ENCODE results near the gene ALG14. TPM values are rescaled to one million over a fixed set of nuclear protein-coding genes. Genes with fewer than 3 reads are reported as not detected.
"Not testable (repeated sequence)": the region's sequence is repeated elsewhere in the genome, so short reads cannot be mapped to it uniquely, and the experiment has no call there.

Gene ALG14
- total RNA-seq, 1 donor from 2014 or later: 2.9 TPM

GRCh38 chr1:95058974-95059373, 13.8 kb downstream of the ALG14 start:
- intact Hi-C loops (cut with DNase I): no loop called here

GRCh38 chr1:95057351-95057750, 15.4 kb downstream of the ALG14 start:
- no peak for ATAC-seq (ENCODE audit: poor library complexity)
- intact Hi-C loops (cut with DNase I): no loop called here
- DNase-seq: no peak

More at GRCh38 chr1:95058974-95059373, 13.8 kb downstream of the ALG14 start:
- ATAC-seq (ENCODE audit: poor library complexity) (no peak), DNase-seq (no peak)

DNA sequence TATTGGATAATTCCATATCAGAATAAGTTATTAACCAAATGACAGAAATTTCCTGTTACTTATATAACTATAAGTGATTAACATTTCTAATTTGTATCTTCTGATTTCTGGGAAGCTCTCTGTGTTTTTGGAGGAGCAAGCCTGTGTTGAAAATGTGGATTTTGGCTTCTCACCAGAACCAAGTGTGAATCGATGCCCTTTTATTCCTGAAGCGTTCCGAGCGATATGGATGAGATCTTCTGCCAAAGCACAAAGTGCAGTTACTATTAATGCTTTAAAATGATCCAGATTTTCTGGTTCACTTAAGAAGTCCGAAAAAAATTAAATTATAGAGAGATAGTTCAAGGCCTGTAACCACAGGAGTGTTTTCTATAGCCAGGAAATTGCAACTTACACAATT, 22.8 kb downstream of the ALG14 start:
- intact Hi-C loops (cut with DNase I): no loop called here
- DNase-seq (no peak), ATAC-seq (ENCODE audit: poor library complexity) (no peak)

GRCh38 chr1:95048317-95048716, 24.4 kb downstream of the ALG14 start:
- DNase-seq: no peak
- intact Hi-C loops (cut with DNase I): no loop called here
- ATAC-seq (ENCODE audit: poor library complexity): no peak

- ATAC-seq (ENCODE audit: poor library complexity); intact Hi-C loops (cut with DNase I); DNase-seq: not testable (repeated sequence)
These were observed 25.1 kb downstream of the ALG14 start for GRCh38 chr1:95047624-95048023.

DNA sequence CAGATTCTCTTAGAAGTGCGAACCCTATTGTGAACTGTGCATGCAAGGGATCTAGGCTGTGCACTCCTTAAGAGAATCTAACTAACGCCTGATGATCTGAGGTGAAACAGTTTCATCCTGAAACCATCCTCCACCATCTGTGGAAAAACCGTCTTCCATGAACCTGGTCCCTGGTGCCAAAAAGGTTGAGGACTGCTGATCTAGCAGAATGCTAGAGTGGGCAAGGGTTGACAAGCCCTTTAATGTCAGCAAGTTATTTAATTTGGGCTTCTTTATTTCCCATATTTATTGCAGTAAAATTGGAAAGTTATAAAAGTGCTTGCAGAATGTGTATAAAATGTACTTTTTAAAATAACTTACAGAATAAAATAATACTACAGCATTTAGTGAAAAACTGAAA, 26.4 kb downstream of the ALG14 start:
- DNase-seq (no peak), ATAC-seq (ENCODE audit: poor library complexity) (no peak)
- intact Hi-C loops (cut with DNase I): no loop called here

- DNase-seq: peak; percentile 88
- intact Hi-C loops (cut with DNase I): loop anchor here (2.0 kb wide), 1 partner anchor 117 kb away; the partner anchor contains the start of gene CNN3
- peak; percentile 90 for ATAC-seq (ENCODE audit: poor library complexity)
These were observed 29.4 kb downstream of the ALG14 start for GRCh38 chr1:95043141-95043980.

GRCh38 chr1:95042286-95042685, 30.5 kb downstream of the ALG14 start:
- ATAC-seq (ENCODE audit: poor library complexity) (peak; percentile 63), DNase-seq (no peak)
- intact Hi-C loops (cut with DNase I): loop anchor here (1.0 to 2.0 kb wide), 2 partner anchors 115 to 188 kb away; partner anchors contain the start of gene CNN3

DNA sequence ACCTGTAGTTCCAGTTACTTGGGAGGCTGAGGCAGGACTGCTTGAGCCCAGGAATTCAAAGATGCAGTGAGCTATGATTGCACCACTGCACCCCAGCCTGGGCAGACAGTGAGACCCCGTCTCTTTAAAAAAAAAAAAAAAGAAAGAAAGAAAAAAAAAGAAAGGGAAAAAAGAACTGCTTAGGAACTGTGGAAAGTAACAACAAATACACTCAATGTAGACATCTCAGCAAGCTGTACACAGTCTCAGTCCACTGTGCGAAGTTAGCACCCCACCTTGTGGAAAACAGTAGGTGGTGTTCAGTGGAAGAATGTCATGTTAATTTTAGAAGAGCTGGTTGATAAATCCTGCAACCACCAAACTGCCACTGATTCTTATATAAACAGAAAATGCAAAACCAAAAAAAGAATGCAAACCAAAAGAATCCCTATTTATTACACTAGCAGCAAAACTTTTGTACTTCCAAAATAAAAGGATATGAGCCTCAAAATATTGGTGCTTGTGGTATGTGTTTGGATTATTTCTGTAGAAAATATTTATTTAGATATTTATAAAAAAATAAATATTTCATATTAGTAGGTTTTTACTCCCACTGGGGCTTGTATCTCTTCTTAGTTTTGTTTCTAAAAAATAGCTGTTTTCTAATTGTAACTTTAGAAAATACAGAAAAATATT, 31.1 kb downstream of the ALG14 start:
- intact Hi-C loops (cut with DNase I): loop anchor here (1.0 to 2.0 kb wide), 2 partner anchors 115 to 187 kb away; partner anchors contain the start of gene CNN3
- ATAC-seq (ENCODE audit: poor library complexity): peak; percentile 92
- no peak for DNase-seq

DNA sequence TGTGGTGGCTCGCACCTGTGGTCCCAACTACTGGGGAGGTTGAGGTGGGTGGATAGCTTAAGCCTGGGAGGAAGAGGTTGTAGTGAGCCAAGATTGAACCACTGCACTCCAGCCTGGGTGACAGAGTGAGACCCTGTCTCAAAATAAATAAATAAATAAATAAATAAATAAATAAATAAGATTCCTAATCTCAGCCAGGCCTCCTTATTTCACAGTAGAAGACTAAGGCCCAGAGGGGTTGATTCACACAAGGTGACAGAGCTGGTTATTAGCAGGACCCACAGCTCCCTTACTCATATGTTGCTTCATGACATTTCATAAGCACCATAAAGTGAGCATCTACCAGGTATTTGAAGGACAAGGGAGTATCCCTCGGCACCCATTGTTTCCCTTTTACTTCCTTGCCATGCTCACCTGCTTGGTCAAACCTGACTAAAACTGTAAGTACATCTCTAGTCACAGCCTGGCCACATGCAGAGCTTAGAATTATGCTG, 32.7 kb downstream of the ALG14 start:
- intact Hi-C loops (cut with DNase I): no loop called here
- DNase-seq: no peak
- no peak for ATAC-seq (ENCODE audit: poor library complexity)

DNA sequence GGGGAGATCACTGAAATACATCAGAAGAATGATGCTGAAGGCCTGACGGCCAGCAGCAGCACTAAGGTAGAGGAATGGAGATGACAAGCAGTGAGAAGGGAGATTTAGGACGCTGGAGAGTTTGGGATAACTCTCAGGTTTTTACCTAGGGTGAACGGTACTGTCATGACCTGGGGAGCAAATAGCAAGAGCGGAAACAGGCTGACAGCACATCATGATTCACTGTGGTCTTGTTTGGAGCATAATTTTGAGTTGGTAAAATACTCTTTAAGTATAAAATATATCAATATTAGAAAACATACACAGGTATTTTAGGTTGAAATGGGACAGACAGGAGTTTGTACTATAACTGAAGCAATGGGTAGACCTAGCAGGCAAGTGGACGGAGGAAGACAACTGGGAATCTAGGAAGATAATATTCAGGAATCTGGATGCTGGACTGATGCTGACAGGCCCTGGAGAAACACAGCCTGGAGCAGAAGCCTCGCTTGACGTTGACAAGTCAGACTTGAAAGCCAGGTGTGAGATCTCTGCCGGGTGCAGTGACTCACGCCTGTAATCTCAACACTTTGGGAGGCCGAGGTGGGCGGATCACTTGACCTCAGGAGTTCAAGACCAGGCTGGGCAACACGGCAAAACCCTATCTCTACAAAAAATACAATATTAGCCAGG, 33.3 kb downstream of the ALG14 start:
- intact Hi-C loops (cut with DNase I): no loop called here
- ATAC-seq (ENCODE audit: poor library complexity) (no peak), DNase-seq (no peak)

DNA sequence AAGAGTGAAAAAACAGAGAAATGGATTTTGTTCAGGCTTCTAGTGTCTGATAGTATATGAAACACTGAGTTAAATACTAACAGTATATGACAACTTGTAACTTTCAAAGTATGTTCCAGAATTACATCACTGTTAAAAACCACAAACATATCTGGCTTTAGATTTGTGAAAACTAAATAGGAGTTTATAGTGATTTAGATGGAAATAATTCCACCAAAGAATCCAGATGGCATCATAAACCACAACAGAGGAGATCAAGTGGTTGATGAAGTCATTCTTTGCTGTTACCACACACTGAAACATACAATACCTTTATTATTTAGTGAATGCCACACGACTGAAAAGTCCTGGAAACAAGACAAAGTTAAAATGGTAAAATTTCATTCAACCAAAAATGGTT, 37.2 kb downstream of the ALG14 start:
- intact Hi-C loops (cut with DNase I): no loop called here
- no peak for DNase-seq
- no peak for ATAC-seq (ENCODE audit: poor library complexity)

- DNase-seq: no peak
- no peak for ATAC-seq (ENCODE audit: poor library complexity)
- intact Hi-C loops (cut with DNase I): no loop called here
These were observed 38.2 kb downstream of the ALG14 start for GRCh38 chr1:95034506-95034905.

DNA sequence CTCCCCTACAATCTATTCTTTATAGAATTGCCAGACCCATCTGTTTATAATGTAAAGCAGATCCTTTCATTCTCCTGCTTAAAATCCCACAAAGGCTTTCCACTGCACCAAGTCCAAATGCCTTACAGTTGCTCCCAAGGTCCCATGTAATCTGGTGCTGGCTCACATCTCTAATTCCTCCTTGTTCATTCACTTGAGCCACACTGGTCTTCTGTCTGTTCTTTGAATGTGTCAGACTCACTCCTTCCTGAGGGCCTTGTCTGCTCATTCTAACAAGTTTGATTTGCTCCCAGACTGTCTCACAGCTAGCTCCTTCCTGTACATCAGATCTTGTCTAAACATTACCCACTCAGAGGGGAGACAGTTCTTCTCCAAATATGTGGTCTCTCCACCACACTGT, 38.9 kb downstream of the ALG14 start:
- no peak for ATAC-seq (ENCODE audit: poor library complexity)
- intact Hi-C loops (cut with DNase I): no loop called here

GRCh38 chr1:95029532-95029931, 43.2 kb downstream of the ALG14 start:
- DNase-seq (no peak), ATAC-seq (ENCODE audit: poor library complexity) (no peak)
- intact Hi-C loops (cut with DNase I): no loop called here

More for the DNA sequence above, 38.9 kb downstream of the ALG14 start:
- DNase-seq: no peak

DNA sequence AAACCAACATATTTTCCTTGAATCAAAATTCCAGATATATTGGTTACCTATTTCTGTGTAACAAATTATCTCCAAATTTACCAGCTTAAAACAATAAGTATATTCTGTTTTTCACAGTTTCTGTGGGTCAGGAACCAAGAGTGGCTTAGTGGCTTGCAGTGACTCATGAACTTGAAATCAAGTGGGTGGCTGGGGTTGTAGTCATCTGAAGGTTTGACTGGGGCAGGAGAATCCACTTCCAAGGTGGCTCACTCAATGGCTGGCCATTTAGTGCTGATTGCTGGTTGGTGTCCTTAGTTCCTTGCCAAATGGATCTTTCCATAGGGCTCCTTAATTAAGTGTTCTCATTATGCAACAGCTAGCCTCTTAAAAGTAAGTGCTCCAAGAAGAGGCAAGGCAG, 43.8 kb downstream of the ALG14 start:
- intact Hi-C loops (cut with DNase I): no loop called here
- ATAC-seq (ENCODE audit: poor library complexity) (no peak), DNase-seq (no peak)

DNA sequence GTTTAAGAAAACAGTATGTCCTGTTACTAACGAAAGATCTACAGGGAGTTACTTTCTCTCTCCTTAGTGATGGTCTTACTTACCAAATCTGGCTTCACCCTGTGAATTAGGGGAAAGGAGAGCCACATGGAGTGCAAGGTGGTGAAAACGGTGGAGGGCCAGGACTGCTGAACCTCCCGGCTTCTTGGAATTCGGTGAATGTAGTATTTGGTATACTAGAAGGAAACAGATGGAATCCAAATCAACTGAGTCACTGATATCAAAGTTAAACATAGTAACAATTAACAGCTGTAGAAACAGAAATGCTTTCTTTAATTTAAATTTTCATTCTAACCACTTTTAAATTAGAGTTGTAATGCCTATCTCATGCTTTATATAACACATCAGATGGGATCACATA, 45.7 kb downstream of the ALG14 start:
- no peak for ATAC-seq (ENCODE audit: poor library complexity)

DNA sequence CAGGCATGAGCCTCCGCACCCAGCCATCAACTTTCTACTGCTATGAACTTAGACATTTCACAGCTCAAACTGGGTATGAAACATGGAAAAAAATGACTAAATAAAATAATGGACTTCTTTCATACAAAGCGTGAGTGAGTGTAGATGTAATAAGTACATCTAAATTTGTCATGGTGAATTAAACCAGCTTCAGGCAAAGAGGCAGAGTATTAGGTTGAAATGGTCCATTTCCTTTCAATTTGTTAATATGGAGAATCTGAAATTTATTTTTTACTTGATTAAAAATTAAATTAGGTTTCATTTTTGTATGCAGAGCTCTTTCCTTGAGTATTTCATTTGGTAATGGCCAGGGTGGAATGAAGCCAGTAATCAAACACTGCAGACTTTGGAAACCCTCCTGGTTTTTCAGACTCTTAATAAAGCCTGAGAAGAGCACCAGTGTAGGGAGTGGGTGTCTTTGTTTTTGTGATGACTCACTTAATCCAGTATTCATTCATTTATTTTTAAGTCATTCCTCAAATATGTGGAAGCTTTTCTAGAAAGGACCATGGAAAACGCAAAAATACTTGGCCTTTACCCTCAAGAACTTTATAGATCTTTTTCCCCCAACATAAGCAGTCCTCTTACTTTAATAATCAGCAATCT, 49.2 kb downstream of the ALG14 start:
- no peak for DNase-seq
- intact Hi-C loops (cut with DNase I): no loop called here
- ATAC-seq (ENCODE audit: poor library complexity): peak; percentile 65

More for the DNA sequence above, 45.7 kb downstream of the ALG14 start:
- no peak for DNase-seq
- intact Hi-C loops (cut with DNase I): no loop called here

- no peak for DNase-seq
- intact Hi-C loops (cut with DNase I): no loop called here
- ATAC-seq (ENCODE audit: poor library complexity): no peak
These were observed 50.2 kb downstream of the ALG14 start for GRCh38 chr1:95022644-95022926.

All from Right ventricle myocardium superior (tissue), 1 donor.